Fibroblast of skin of back (primary cell): ENCODE results near the gene NRXN3.
"Not testable (repeated sequence)": the region's sequence is repeated elsewhere in the genome, so short reads cannot be mapped to it uniquely, and the experiment has no call there.

Experiments
- DNase-seq: peaks from one replicate; pipeline ENCODE4 v3.0.0-alpha.2; 2013

The NRXN3 gene

DNA sequence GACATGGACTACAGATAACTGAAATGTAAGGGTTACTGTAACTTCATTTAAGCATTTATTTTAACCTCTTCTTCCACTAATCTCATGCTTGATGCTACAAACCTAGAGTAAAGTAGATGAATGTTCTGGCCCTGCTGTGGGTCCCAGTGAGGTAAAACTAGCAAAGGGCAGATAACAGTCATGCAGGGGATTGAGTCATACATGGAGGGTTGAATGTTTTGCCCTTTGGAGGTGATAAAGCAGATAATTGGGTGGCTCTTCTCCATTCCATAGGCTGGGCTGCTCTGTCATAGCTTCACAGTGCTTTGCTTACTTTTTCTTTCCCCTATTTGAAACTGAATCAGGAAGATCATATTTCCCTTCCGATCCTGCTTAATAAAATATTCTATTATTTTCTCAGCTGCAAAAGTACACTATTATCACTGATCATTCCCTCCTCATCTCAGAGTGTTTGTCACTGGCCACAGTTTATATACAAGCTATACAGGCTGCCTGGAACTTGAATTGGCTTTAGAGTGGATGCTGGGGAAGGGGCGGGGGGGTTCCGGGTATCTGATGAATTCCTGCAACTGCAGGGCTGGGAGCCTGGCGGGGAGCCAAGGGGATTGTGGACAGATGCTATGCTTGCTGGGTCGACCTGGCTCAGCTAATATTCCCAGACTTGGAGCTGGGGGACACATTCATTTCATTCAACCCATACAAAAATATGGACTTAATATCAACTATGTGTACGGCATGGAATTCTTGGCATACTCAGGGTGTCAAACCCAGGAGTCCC is 235.1 kb downstream of the NRXN3 start:
- no peak for DNase-seq

DNA sequence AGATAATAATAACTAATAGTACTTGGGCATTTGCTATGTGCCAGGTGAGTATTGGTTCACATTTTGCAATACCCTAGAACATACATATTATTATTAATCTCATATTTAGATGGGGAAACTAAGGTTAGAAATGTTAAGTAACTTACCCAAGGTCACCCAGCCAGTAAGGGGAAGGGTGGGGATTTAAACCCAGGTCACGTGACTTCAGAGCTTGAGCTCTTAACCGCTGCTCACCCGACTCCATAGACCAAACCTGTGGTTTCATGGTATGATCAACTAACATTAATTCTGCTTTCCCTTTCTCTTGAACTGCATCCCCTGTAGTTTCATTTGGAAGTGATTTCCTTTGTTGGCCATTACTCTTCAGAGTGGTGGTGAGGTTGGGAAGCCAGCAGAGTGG is 242.3 kb downstream of the NRXN3 start:
- DNase-seq: no peak

DNA sequence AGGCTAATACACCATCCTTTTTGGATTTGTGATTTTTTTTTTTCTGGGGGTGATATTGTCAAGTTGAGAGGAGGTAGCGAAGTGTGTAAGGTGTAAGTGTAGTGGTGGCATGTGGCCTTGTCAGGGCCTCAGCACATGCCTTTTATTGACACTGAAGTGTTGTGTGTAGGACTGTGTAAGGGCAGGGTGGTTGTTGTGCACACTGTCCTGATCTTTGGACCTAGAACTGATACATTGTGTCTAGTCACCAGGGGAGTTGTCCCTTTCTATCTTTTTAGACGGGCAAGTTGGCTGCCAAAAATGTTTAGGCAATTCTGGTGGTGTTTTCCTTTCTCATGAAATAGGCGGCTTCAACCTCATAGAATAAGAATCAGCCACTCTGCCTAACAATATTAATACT is 244.0 kb downstream of the NRXN3 start:
- DNase-seq: no peak

DNA sequence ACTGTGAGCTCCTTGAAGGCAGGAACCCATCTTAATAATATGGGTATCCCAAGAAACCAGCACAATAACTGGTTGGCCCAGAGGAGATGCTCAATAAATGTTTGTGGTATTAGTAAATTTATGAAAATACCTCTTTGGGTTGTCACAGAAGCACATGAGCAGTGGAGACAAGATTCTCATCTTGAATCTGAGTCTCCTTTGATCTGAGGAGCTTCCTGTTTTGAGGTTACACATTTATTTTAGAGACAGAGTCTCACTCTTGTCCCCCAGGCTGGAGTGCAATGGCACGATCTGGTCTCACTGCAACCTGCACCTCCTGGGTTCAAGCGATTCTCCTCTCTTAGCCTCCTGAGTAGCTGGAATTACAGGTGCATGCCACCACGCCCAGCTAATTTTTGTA is 247.4 kb downstream of the NRXN3 start:
- no peak for DNase-seq

DNA sequence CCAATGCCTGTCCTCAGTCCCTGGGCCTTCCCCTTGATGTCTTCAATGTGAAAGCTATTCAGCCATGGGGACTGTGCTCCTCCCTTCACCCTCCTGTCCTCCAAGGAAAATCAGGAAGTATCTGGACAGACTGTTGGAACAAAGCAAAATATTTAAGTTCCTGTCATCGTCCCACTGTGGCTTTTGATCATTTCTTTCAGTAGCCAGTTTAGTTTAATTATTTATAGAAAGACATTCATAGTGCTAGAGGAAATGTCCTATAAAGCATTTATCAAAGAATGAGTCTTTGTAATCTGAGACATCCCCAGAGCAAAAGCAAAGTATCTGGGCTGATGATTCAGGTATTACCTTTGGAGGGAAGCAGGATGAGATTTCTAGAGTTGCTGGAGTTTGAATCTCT is 254.1 kb downstream of the NRXN3 start:
- no peak for DNase-seq

DNA sequence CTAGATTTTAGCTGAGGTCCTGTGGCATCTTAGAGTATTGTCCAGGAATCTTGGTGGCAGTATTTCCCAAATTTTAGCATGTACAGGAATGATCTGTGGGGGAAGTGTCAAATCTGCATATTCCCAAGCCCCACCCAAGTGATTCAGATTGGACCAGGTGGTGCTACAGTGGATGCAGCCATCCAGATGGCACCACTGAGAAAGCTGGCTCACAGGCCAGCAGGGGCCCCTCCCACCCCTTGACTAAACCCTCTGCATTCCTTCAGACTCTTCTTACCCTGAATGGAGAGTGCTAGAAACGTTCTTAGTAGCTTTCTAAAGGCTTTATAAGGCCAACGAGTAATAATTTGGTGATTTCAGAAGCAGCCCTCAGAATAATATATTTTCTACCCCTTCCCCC is 255.2 kb downstream of the NRXN3 start:
- DNase-seq: no peak

DNA sequence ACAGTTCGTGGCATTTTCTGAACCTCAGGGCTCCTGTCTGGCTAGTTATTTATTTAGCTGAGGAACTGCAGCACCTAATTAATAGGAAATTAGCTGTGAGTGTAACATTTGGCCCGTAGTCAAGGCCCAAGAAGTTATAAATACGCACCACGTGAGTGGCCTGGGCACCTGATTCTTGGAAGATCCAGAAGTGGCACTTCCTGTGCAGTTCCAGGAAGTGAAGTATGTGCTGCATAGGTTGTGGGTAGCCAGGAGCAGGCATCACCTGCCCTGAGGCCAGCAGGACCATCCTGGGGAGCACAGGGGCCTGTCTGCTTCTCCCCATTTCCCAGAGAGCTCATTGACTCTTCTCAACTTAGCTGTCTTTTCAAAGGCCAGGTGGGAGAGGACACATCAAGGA is 255.6 kb downstream of the NRXN3 start:
- no peak for DNase-seq

DNA sequence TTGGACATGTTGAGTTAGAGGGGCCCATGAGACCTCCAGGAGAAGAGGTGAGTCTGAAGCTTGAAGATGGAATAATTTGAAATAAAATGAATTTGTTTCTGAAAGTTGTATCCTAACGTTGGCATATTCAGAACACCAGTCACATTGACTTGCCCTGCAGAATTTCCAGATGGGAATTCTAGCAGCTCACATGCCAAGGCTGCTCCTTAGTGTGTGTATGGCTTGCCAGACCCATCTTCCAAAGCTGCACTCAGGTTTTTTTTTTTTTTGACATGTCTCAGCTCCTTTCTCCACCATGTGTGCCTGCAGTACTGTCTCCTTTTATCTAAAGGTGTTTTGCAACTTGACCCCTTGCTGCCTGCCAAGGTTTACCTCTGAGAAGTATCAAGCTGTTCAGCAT is 261.9 kb downstream of the NRXN3 start:
- no peak for DNase-seq

DNA sequence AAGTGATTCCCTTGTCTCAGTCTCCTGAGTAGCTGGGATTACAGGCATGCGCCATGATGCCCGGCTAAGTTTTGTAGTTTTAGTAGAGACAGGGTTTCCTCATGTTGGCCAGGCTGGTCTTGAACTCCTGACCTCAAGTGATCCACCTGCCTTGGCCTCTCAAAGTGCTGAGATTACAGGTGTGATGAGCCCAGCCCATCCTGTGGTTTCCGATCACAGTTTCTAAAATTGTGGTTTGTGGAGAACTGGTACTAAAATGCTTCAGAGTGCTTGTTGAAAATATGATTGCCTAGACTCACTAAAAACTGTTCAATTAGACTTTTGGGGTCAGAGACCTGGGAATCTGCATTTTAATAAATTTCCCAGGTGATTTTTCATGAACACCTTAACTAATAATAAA is 267.3 kb downstream of the NRXN3 start:
- DNase-seq: not testable (repeated sequence)

DNA sequence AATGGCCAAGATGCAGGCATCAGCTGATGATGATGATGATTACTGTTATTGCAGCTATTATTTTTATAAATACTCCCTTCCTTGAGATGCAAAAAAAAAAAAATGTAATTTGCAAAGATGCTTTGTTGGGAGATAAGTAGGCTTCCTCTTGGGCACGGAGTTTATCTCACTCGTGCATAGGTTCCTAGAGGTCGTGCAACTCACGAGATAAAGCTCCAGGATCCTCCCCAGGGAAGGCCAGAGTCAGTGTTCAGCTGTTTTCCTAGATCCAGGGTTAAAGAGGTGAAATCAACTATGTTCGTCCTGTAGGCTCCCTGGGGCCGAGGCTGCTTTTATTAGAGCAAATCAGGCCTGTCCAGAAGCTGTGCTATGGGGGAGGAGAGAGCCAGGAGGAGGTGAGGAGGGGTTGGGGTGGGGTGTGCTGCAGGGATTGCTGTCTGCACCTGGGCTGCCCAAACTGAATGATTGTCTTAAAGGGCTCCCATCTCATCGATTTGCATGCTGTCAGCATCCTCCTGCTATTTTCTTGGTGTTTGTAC is 270.3 kb downstream of the NRXN3 start:
- DNase-seq: no peak

DNA sequence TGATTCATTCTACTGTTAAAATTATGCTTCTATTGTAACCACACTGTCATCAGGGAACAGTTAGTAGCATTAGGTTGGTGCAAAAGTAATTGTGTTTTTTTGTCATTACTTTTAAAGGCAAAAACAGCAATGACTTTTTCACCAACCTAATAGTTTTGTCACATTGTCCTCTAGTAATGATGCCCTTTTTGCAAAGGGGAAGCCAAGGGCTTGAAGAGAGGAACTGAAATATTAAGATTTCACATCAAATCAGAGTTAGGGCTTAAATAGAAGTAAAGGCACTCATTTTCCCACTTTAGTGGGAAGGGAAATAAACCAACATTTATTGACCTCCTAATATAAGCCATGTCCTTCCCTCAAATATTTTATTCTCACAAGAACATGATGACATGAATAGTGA is 273.7 kb downstream of the NRXN3 start:
- no peak for DNase-seq

DNA sequence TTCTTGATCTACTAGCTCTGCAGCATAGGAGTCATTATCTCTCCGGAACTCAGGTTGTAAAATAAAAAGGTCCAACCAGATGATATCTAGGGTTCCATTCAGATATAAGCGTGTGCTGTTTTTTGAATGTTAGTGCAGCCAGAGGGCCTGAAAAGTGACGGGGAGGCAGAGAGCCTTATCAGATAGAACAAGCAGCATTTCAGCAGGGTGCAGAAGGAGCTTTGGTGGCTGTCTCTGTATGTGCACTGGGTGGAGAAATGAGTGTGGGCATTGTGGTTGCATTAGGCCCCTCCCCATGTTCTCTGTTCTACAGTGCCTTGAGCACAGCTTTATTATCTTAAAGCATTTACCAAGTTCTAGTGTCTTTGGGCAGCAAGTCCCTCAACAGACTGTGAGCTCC is 275.1 kb downstream of the NRXN3 start:
- no peak for DNase-seq

DNA sequence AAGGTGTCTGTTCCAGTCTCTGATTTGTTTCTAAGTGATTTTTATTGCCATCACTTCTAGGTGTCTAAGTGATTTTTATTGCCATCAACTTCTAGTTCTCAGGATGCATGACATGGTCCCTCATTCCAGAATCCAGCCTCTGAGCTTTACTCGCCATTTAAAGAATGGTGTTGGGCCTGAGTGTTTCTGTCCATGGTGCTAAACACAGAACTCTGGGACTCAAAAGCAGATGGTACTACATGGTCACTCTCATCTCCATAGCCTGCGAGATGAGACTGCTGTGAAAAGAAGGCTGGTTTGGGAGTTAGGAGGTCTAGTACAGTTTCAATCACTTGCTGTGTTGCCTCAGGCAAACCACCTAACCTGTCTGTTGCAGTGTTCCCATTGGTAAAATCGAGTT is 276.6 kb downstream of the NRXN3 start:
- peak; percentile 7 for DNase-seq

DNA sequence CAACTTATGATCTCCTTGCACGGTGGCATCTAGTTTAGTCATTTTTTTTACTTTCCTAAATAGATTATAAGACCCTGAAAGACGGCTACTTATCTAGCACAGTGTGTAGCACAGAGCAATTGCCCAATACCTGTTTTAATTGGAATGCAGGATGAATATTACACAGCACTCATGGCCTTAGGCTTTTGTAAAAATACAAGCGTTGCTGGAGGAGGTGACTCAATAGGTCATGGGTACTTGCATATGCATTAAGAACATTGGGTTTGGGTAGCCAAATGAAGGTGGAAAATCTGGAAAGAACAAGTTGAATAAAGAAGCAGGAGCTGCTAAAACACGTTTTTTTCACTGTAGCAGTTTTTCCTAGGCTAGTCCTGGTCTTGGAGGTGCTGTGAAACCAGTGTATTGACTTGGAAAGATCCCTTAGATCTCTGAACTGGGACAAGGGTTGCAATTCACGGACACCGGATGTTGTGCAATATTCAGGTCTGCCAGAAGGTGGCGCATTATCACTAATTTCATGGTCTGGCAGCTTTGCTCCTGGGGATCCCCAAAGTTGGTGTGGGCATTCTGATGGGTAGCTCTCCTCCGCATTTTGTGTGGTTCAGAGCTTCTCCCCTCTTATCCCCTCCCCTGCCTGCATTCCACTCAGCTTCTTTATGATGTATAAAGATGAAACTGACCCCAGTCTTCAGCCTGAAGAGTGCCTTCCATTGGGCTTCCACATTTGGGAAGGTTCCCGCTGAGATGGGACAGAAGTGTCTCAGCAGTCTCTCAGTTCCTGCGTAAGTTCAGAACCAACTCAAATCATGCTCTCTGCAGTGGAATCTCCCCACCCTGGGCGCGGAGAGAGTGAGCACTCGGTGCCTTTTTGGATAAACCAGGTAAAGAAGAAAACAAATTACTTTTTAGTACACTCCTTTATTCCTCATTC is 278.3 kb downstream of the NRXN3 start:
- peak; percentile 45 for DNase-seq

DNA sequence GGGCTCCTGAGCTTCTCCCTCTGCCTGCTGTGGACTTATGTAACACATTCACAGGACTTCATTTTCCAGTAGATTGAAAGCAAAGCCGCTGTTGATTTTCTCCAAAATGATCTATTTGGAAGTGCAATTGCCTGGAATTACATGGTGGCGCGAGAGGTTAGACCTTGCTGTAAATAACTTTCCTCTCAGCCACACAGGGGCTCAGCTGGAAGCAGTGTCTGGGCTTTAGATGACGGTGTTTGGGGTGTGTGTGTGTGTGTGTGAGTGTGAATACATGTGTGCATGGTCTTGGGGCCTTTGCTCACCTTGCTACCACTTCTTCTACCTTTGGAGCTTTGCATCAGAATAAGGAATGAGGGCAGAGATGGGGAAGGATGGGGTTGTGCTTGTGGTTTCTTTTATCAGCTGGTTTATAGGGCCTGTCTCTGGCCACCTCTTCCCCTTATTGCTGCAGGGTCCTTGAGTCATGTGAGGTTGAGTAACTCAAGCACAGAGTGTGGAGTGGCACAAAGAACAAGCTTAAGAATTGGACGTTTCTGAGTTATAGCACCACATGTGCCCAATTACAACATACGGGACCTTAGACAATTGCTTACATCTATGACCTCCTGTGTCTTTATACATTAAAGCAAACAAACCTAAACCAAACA is 280.6 kb downstream of the NRXN3 start:
- no peak for DNase-seq

DNA sequence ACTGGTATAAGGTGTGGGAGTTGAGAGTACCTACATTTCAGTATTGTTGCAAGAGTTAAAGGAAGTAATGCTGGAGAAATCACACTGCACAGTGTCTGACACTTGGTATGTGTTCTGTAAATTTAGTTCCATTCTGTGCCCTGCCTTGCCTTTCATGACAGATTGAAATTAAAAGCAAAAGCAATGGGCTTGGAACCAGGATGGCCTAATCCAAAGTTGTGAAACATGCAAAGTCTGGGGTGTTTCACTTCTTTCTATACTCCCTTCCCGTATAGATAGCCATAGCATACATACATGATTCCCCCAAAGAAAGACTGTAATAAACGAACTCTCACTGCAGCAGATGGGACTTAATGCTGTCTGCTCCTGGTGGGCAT is 281.1 kb downstream of the NRXN3 start:
- no peak for DNase-seq

DNA sequence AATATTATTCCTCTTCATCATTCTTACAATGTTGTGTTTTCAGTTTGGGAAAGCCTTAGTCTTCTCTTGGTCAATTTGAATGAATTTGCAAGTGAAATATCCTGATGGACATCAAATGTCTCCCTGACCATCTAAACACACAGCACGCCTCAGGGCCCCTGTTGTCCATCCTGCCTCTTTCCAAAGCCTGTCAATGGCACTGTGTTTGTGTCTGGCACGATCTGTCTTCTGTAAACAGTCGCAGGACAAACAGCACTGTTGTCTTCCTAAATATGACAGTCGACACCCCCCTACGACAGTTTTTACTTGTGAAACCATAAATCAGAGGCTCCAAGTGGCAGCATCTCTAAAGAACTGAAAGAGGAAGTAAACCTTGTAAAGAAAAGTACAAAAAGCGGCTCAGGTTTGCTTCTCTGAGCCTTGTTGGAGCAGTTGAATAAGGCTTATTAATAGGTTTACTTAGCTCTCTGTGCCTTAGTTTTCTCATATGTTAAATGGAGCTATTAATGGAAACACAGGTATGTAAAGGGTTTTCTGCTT is 285.8 kb downstream of the NRXN3 start:
- DNase-seq: no peak

DNA sequence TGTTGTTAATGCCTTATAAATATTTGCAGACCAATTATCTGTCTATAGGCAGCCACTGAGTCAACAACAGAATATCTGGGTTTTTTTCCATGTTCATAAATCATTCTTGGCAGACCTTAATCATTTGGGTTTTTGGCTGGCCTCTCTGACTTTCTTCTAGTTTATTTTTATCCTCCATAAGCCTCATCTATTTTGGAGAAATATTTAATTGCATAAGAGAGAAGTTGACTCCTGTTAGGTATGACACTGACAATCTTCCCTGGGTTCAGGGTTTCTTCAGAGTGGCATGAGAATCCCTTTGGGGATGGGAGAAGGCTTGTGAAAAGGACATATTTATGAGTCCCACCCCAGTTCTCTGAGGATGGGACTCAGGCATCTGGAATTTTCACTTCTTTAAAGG is 299.8 kb downstream of the NRXN3 start:
- no peak for DNase-seq

DNA sequence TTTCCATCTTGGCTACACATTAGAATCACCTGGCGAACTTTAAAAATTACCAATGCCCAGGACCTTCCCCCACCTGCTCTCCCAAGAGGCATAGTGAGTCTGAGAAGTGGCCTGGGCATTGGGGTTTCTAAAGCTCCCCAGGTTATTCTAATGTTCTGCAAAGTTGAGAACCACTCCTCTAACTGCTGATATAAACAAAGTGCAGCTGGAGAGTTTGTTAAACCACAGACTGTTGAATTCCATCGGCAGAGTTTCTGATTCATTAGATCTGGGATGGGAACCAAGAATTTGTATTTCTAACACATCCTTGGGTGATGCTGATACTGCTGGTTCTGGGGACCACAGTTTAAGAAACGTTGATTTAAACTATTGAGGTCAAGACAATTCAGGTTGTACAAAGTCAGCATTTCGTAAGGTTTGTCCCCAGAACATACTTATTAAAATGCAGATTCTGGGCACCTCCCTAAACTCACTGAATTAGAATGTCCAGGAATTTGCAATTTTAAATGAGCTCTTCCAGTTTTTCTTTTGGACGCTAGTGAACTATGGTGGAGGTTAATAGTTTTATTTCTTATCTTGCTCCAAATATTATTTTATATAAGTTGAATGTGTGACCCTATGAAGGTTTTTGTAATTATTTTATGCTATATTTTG is 309.1 kb downstream of the NRXN3 start:
- no peak for DNase-seq

DNA sequence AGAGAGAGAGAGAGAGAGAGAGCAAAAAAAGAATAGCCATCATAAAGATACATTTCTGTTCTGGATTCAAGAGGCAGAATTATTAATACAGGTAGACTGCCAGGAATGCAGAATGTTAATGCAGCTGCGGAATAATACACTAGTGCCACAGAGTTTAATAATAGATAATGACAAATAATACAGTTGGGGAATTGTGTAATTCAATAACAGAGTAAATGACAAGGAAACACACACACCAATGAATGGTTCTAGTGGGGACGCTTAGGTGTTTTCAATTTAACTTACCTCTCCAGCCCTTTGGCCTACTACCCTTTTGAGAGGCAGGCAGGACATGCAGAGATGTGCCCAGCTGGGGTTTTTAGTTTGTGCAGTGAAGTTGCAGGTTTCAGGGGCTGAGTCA is 313.9 kb downstream of the NRXN3 start:
- no peak for DNase-seq

DNA sequence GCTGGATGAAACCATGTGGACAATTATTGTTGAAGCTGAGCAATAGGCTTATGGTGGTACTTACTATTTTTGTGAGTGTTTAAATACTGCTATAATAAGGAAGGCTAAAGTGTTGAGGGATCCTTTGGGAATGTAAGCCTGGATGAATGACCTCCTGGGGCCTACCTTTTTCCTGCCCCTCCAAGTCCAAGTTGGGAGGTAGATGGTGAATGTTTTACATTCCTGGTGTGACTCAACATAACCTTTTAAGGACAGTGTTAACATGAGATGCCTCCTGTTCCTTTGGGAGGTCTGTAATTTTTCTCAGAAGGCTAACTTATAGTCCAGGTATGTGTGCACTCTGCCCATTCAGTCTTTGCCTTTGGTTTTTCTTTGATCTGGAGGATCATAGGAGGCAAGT is 315.9 kb downstream of the NRXN3 start:
- no peak for DNase-seq

DNA sequence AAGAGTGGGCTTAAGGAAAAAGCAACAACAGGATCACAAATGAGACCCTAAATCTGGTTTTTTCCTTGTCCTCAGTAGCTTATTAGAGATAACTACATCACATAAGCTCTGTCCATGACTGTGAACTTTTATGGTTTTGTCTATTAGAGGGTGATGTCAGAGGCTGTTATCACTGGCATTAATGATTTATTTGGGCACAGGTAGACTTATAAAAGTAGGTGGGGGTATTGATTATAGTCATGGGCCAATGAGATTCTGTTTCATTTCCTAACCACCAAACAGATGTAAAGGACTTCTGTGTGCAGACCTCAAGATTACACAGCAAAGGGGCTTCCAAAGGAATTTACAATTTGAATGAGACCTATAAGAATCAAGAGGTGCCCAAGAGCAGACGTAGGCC is 316.4 kb downstream of the NRXN3 start:
- no peak for DNase-seq
